Midbrain (tissue), 1 donor: ENCODE measurements around the gene CERK.
"Not testable (repeated sequence)": the region's sequence is repeated elsewhere in the genome, so short reads cannot be mapped to it uniquely, and the experiment has no call there.

Source experiments
- DNase-seq: peaks from one replicate; lab custom pipeline; 2025; lab: John Stamatoyannopoulos, UW

CERK gene

GRCh38 chr22:46661221-46661851 lies 76.7 kb downstream of the CERK start:
- DNase-seq = no peak

GRCh38 chr22:46660604-46661201 lies 77.3 kb downstream of the CERK start:
- no peak for DNase-seq

DNA sequence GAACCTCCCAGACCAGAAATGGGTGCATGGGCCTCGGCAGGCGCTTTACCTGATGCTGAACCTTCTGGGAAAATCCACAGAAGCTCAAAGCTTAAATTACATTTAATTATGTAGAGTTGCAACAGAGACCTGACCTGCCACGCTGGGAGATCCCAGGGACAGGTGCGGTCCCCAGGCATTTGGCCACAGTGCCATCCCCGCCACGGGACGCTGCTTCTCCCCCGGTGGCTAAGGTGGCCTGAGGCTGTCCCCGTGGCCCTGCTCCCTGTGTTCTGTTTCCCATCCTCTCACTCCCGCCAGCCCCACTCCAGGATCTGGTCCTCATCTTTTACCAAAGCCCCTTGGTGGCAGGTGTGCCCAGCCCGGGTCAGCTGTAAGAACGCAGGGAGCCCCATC lies 78.3 kb downstream of the CERK start:
- DNase-seq = no peak

GRCh38 chr22:46659059-46659790 lies 78.8 kb downstream of the CERK start:
- no peak for DNase-seq

- no peak for DNase-seq
Observed at GRCh38 chr22:46657996-46658947, 79.8 kb downstream of the CERK start.

DNA sequence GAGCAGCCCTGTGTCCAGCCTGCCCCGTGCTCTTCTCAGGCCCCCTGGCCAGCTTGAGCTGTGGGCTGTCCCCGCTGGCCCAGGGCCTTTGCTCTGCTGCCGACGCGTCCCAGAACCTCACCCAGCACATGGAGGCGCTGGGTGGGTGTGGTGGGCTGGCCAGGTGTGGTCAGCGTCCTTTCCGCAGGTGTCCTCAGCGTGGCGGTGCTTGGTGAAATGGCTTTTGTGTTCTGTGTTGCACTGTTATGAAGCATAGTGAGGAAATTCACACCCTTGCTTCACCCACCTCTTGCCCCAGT lies 80.4 kb downstream of the CERK start:
- DNase-seq = no peak

- no peak for DNase-seq
Observed at GRCh38 chr22:46656856-46657654, 81.0 kb downstream of the CERK start.

GRCh38 chr22:46655861-46656608 lies 82.0 kb downstream of the CERK start:
- no peak for DNase-seq

DNA sequence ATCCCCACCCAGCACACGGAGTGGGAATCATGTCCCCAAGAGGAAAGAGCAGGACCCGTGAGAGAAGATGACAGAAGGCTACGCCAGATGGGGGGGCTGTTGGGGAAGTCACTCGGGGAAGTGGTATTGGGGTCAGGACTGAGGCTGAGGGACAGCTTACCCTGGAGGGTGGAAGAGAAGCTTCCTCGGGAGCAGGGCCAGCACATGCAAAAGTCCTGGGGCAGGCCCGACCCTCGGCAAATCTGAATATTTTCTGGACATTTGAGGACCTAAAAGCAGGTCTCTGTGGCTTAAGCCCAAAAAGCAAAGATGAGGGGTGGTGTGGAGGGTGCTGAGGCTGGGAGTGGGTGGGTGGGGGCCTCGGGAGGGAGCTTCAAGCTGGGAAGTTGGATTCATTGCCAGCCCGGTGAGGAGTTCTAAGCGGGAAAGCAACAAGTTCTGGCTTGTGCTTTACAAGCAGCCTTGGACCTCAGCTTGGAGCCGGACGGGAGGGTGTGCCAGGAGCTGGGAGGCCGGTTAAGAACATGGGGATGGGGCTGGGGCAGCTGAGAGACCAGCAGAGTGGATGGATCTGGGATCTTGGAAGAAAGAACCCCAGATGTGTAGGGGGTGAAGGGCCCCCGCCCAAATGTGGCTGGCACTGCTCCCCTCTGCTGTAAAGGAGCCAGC lies 83.0 kb downstream of the CERK start:
- no peak for DNase-seq

GRCh38 chr22:46654426-46654825 lies 83.6 kb downstream of the CERK start:
- no peak for DNase-seq

GRCh38 chr22:46653596-46653995 lies 84.5 kb downstream of the CERK start:
- no peak for DNase-seq

DNA sequence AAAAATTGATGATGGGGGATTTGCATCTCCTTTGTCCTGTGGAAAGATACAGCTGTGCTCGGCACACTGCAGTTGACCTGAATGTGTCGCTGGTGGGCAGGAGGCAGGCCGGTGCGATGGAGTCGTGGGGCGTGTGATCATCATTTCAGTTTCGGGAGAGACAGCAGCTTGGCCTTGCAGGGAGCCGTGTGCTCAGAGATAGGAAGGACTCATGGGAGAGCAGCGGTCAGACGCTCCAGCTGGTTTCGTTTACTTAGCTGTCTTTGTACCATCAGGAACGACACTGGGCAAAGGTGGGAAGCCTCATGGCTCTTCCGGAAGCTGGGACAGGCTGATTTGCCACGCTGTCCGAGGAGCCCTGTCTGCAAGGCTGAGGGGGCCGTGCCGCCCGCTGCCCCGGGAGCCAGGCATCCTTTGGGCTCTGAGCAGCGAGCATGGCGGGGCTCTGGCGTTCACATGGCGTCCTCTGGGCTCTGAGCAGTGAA lies 85.2 kb downstream of the CERK start:
- DNase-seq = no peak

GRCh38 chr22:46652081-46652846 lies 85.8 kb downstream of the CERK start:
- no peak for DNase-seq

GRCh38 chr22:46651316-46651715 lies 86.7 kb downstream of the CERK start:
- DNase-seq = no peak

DNA sequence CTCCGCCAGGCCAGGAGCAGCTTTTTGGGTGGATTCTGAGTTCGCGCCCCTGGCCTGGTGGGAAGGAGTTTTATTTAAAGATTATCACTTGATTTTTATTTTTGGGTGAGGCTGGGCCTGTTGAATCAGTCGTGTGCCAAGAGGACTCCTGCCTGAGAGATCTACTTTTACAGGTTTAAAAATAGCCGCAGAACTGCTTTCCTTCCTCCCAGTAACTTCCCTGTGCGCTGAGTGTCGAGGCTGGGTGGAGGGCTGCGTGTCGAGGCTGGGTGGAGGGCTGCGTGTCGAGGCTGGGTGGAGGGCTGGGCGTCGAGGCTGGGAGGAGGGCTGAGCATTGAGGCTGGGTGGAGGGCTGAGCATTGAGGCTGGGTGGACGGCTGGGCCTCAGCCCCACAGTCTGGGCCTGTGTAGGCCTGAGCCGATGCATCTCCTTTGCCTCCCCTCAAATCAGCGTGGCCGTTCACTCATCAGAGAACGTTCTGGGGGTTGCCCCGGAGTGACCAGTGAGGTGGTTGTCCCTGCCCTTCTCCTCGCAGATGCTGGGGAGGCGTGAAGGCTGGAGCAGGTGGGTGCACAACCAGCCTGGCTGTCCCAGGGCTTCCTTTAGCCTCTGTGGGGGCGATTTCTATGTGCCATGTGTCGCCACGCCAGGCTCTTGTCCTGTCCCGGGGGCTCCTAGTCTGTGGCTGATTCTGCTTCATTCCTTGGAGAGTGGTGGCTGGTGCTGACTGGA lies 87.8 kb downstream of the CERK start:
- no peak for DNase-seq

DNA sequence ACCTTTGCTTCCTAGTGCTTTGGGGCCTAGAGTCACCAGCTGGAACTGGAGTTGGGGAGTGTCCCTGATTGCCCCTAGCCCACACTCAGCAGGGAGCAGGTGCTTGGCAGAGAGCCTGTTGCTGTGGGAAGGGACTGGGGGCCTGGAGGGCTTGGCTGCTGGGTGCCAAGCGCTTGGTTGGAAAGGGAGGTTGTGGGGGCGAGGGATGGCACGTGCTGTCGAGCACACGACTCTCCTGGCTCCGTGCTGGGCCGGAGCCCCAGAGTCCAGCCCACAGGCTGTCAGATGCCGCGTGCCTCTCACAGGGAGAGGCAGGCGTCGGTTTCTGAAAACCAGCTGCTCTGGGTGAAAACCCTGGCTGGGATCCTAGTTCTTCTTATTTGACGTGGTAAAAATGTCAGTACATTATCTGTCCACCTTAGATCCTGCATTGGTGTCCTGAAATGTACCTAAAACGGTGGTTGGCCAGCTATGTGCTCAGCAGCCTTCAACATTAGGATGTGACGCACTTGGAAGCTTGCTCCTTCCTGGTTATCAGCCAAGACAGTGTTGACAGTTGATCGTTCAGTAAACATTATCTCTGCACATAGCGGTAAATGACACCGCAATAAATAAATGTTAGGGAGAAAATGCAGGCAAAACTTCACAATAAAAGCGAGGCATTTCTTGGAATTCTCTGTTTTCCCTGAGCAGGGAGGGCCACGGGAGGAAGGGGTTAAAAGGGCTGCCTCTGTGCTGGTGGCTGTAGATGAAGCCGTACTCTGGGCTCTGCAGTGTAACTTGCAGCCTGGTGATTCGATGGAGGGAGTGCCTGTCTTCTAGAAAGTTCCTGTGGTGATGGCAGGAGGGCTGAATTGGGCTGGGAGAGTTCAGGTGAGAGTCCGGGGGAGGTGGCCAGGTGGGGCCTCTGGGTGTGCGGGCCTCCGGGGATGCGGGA lies 88.6 kb downstream of the CERK start:
- no peak for DNase-seq

GRCh38 chr22:46648225-46648820 lies 89.7 kb downstream of the CERK start:
- not testable (repeated sequence) for DNase-seq
